Small intestine (tissue), 16 donors: ENCODE results near the gene FRMD1. TPM values are rescaled to one million over a fixed set of nuclear protein-coding genes. Genes with fewer than 3 reads are reported as not detected.

Experiments
- DNase-seq, 2 donors: peaks; one replicate each; pipeline versions ENCODE4 v3.0.0 to v3.0.0-alpha.2; 2013
- FAIRE-seq: peaks from 2 replicates; lab custom pipeline; 2012; peaks lifted over from hg19 to GRCh38; lab: Jason Lieb, UNC
- H3K27ac ChIP-seq, 3 donors: one replicate each; pipeline ENCODE4 v1.5.1; 2013; ENCODE audit warnings: low read length in 2 of 3, mild to moderate bottlenecking in 2 of 3, control low read depth in 1 of 3, inconsistent platforms in 1 of 3, low read depth in 1 of 3, moderate library complexity in 1 of 3
- H3K27me3 ChIP-seq, 3 donors: one replicate each; pipeline ENCODE4 v1.6.1; 2013; ENCODE audit warnings: low read length in 3 of 3, inconsistent platforms in 1 of 3; ENCODE audit not compliant: control insufficient read depth in 3 of 3, insufficient read depth in 3 of 3
- H3K36me3 ChIP-seq, 3 donors: one replicate each; pipeline ENCODE4 v1.6.1; 2013; ENCODE audit warnings: low read length in 3 of 3, inconsistent platforms in 1 of 3, low read depth in 1 of 3, mild to moderate bottlenecking in 1 of 3, moderate library complexity in 1 of 3; ENCODE audit not compliant: control insufficient read depth in 3 of 3, insufficient read depth in 2 of 3
- H3K4me1 ChIP-seq, 3 donors: one replicate each; pipeline ENCODE4 v1.6.1; 2013; ENCODE audit warnings: low read length in 2 of 3, inconsistent platforms in 1 of 3, low read depth in 1 of 3, mild to moderate bottlenecking in 1 of 3, moderate library complexity in 1 of 3; ENCODE audit not compliant: control insufficient read depth in 3 of 3, insufficient read depth in 2 of 3
- H3K4me3 ChIP-seq, 3 donors: one replicate each; pipeline ENCODE4 v1.5.1; 2013; ENCODE audit warnings: low read length in 3 of 3, control low read depth in 1 of 3, inconsistent platforms in 1 of 3, low read depth in 1 of 3, mild to moderate bottlenecking in 1 of 3, moderate library complexity in 1 of 3
- H3K9me3 ChIP-seq, 2 donors: one replicate each; pipeline ENCODE4 v1.6.1; 2013; ENCODE audit warnings: low read depth in 1 of 2, low read length in 1 of 2; ENCODE audit not compliant: control insufficient read depth in 2 of 2, insufficient read depth in 1 of 2
- WGBS, 3 donors: extraction: QIAGEN DNeasy Blood & Tissue Kit; methylation state at CpG; one replicate each; pipeline ENCODE4 v1.1.7; 2013; 5-methylcytosine and 5-hydroxymethylcytosine counted together
- long read RNA-seq, 10 donors: transcript quantifications; one replicate each; lab custom pipeline, GENCODE V29; 2026
- polyA plus RNA-seq, 4 donors: library from polyadenylated mRNA; stranded (reverse) in 3 of 4; unstranded in 1 of 4; fragments of 200-250 nt in 3 of 4; fragments of 120-200 nt in 1 of 4; gene quantifications; one replicate each; pipeline versions ENCODE4 v1.2.1 to v1.2.3, GENCODE V29; 2013
- donor health status: healthy with polysubstance abuse.
- donor health status: control.
- donor health status: control.
- donor health status: Bipolar disorder and iron deficiency.
- donor health status: healthy.

Gene FRMD1
- polyA plus RNA-seq = 10 to 100 TPM in 1 of 4 donors, 1 to 10 TPM in 2, under 1 TPM in 1; 0.15 to 11.5 (median 1.3) TPM
- long read RNA-seq, donor 1 = 0 reads
- long read RNA-seq, donor 2 = 0 reads
- long read RNA-seq, donor 3 = 0 reads
- long read RNA-seq, donor 4 = 0 reads
- long read RNA-seq, donor 5 = 0 reads
- long read RNA-seq, donor 6 = 0 reads
- long read RNA-seq, donor 7 = 0 reads
- long read RNA-seq, donor 8 = 0 reads
- long read RNA-seq, donor 9 = 0 reads
- long read RNA-seq, donor 10 = 0 reads

GRCh38 chr6:168078943-168079405 is at the start of gene FRMD1:
Gene FRMD1 (minus strand): TSS chr6:168079212. CDS start chr6:168079094, 118 bp downstream.
- no peak for FAIRE-seq
- no peak within 1 kb of the TSS for H3K27ac ChIP-seq

DNA sequence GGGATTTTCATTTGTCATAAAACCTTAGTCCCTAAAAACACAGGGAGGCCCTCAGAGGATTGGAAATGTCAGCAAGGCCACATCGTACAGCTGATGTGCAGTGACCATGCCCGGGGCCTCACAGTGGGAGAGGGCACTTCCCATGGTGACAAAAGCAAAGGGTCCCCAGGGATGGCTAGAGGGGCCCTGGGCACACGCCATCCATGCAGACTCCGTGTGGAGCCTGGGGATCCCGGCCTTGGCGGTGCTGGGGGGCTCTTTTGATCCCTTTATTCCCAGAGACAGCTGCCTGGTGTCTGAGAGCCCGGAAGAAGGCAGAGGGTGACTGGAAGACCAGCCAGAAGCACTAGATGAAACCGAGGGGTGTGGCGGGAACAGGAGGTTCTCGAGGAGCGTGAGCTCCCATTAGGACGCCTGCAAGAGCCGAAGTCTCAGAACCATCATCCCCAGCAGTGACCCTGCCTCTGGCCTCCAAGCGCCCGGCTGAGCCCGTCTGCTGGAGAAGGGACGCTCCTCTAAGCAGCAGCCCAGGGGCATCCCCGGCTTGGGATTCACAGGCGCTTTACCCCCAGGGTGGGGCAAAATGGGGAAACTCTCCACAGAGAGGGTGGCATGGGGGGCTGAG is 49.1 kb upstream of the FRMD1 start:
- Histone ChIP-seq H3K4me3 (no peak overlapping the region), H3K27me3 (peaks cover 0 to 5% (median 0%) of the 10 kb centered on the region in 3 donors), H3K27ac (no peak overlapping the region), H3K4me1 (no peaks in the 10 kb centered on the region), H3K9me3 (no peaks in the 10 kb centered on the region), H3K36me3 (no peaks in the 10 kb centered on the region)
- WGBS, 3 donors = 90 to 92% (median 92%) methylated on average over 19 of the region's 19 CpGs
- DNase-seq (no peak), FAIRE-seq (no peak)

More at GRCh38 chr6:168078943-168079405, at the start of gene FRMD1:
- peaks cover 0 to 31% (median 8%) of the 10 kb centered on the region in 3 donors for H3K4me1 ChIP-seq
- no peaks in the 10 kb centered on the region for H3K9me3 ChIP-seq
- peaks cover 0 to 2% (median 0%) of the 10 kb centered on the region in 3 donors for H3K36me3 ChIP-seq
- DNase-seq = peak; percentile 82 to 88
- peaks cover 0 to 2% (median 0%) of the 10 kb centered on the region in 3 donors for H3K27me3 ChIP-seq
- 19 to 63% (median 35%) methylated on average over 18 to 21 of the region's 21 CpGs for WGBS, 3 donors
- no peak within 1 kb of the TSS for H3K4me3 ChIP-seq

- Histone ChIP-seq H3K4me1 (no peaks in the 10 kb centered on the region), H3K4me3 (no peak overlapping the region), H3K27ac (no peak overlapping the region), H3K27me3 (peaks cover 0 to 4% (median 0%) of the 10 kb centered on the region in 3 donors), H3K9me3 (peaks cover 0 to 3% of the 10 kb centered on the region in 2 donors), H3K36me3 (no peaks in the 10 kb centered on the region)
- DNase-seq (no peak), FAIRE-seq (no peak)
- 75 to 87% (median 86%) methylated on average over 10 of the region's 10 CpGs for WGBS, 3 donors
These were observed 48.4 kb upstream of the FRMD1 start for GRCh38 chr6:168127384-168127868.

DNA sequence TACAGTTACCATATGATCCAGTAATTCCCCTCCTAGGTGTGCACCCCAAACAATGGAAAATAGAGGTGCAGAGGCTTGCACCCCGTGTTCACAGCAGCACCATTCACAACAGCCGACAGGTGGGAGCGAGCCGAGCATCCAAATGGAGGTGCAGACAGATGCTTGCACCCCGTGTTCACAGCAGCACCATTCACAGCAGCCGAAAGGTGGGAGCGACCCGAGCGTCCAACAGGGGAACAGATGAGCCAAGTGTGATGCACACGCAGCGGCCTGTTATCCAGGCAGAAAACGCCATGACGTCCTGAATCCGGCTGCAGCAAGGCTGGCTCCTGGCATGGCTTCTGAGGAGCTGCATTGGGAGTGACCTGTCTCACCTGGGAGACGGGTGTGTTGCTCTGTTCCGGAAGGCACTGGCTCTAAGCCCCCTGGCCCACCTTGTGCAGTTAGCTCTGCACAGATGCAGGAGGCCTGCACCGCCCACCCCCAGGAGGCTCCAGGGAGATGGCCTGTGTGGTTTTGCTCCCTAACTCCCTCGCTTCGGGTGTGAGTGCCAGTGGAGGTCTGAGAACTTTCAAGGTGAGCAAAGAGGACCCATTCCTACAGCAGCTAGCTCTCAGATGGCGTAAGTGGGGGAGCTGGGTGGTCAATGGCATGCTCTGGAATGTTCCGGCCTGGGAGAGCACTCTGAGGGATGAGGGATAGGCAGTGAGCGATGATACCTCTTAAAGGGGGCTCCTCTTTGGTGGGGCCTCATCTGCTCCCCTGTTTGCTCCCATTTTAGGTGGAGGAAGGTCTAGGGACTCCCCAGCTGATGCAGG is 47.8 kb upstream of the FRMD1 start:
- H3K27ac ChIP-seq = no peak overlapping the region
- 91 to 92% (median 92%) methylated on average over 22 of the region's 22 CpGs for WGBS, 3 donors
- peaks cover 0 to 4% of the 10 kb centered on the region in 2 donors for H3K9me3 ChIP-seq
- H3K4me3 ChIP-seq = no peak overlapping the region
- H3K27me3 ChIP-seq = peaks cover 0 to 2% (median 0%) of the 10 kb centered on the region in 3 donors
- no peaks in the 10 kb centered on the region for H3K36me3 ChIP-seq
- no peaks in the 10 kb centered on the region for H3K4me1 ChIP-seq
- FAIRE-seq (no peak), DNase-seq (no peak)

DNA sequence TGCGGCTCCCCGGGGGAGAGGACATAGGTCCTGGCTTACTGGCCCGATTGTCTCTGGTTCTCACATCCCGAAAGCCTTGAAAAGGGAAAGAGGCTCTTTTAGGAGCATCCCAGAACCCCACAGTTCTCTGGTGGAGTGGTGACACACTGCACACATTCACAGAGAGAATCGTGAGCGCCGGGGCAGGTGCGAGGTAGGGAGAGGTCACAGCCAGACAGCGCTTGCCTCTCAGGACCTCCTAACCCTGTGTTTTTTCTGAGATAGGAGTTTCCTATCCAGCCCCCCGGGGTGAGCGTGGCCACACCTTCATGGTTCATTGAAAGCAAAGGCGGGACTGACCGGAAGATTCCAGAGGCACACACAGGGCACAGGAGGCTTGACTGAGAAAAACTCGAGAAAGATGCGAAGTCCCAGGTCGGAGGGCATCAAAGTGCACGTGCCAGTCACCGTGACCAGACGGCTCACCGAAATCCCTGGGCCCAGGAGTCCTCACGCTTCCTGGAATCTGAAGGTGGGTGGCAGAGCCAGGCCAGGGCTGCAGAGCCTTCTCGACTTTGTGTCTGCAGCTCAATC is 46.5 kb upstream of the FRMD1 start:
- no peak for DNase-seq
- FAIRE-seq = no peak

DNA sequence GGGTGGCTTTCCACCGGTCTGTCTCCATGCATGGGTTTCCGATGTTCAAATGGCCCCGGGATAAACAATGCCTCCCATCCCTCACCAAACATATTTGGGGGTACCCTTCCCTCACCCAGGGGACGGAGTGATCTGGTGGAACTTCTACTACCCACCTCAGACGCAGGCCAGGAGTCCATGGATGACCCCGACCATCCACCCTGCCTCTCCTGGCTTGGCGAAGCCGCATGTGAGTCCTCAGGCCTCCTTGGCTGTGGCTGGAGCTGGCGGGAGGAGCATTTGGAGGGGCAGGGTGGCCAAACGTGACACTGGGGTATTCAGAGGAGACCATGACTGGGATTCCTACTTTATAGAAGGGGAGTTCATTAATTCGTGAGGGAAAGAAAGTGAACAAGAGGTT is 45.9 kb upstream of the FRMD1 start:
- Histone ChIP-seq H3K9me3 (peaks cover 0 to 4% of the 10 kb centered on the region in 2 donors), H3K27me3 (no peaks in the 10 kb centered on the region), H3K36me3 (no peaks in the 10 kb centered on the region), H3K4me3 (no peak overlapping the region), H3K4me1 (no peaks in the 10 kb centered on the region), H3K27ac (no peak overlapping the region)
- whole genome bisulfite sequencing, 3 donors = 88 to 93% (median 90%) methylated on average over 11 of the region's 11 CpGs
- FAIRE-seq (no peak), DNase-seq (no peak)

More for the DNA sequence above, 46.5 kb upstream of the FRMD1 start:
- Histone ChIP-seq H3K27me3 (no peaks in the 10 kb centered on the region), H3K36me3 (no peaks in the 10 kb centered on the region), H3K9me3 (peaks cover 0 to 4% of the 10 kb centered on the region in 2 donors), H3K4me3 (no peak overlapping the region), H3K27ac (no peak overlapping the region), H3K4me1 (no peaks in the 10 kb centered on the region)
- WGBS, 3 donors = 82 to 85% (median 83%) methylated on average over 22 of the region's 22 CpGs

GRCh38 chr6:168124158-168124557 is 45.1 kb upstream of the FRMD1 start:
- no peaks in the 10 kb centered on the region for H3K27me3 ChIP-seq
- 80 to 86% (median 85%) methylated on average over 7 of the region's 7 CpGs for WGBS, 3 donors
- H3K4me3 ChIP-seq = no peak overlapping the region
- no peak overlapping the region for H3K27ac ChIP-seq
- FAIRE-seq = no peak
- H3K4me1 ChIP-seq = no peaks in the 10 kb centered on the region
- no peak for DNase-seq
- H3K9me3 ChIP-seq = peaks cover 0 to 4% of the 10 kb centered on the region in 2 donors
- H3K36me3 ChIP-seq = no peaks in the 10 kb centered on the region
